Head of caudate nucleus (tissue), 42 donors: Measurements from ENCODE around the gene ASPSCR1.

ENCODE experiments used
- DNase-seq, 42 donors: peaks; one replicate each; pipeline versions ENCODE4 v3.0.0 to v3.0.0-alpha.2; 2020 to 2021; ENCODE audit warnings: mixed read lengths in 7 of 42
- intact Hi-C: fragments of 100-400 bp; cut with DNase I; formaldehyde crosslinking; loops from one replicate; pipeline ENCODE4 v1.15.0; 2022

ASPSCR1 gene

GRCh38 chr17:81977211-81977808, at the start of gene ASPSCR1:
Gene ASPSCR1, plus strand, starts transcription at chr17:81977629. Its CDS starts 18 bp downstream, at chr17:81977647.
- DNase-seq, result peak; percentile 65 to 96 (median 91)
- intact Hi-C loops, result loop anchor here (5.0 kb wide), 1 partner anchor 45 kb away; the partner anchor contains the start of genes CENPX and LRRC45

- peak; percentile 79 to 97 (median 92) for DNase-seq
- intact Hi-C loops, result no loop called here
Measured at GRCh38 chr17:81927653-81928543, 49.5 kb upstream of the ASPSCR1 start, which contains the start of gene MAFG. Gene MAFG, minus strand, starts transcription at chr17:81927735. Its CDS starts 4,550 bp downstream, at chr17:81923185.

- intact Hi-C loops, result no loop called here
- no peak for DNase-seq
Measured at GRCh38 chr17:81928544-81929252, 48.7 kb upstream of the ASPSCR1 start.

- no peak for DNase-seq
- intact Hi-C loops, result no loop called here
Measured at GRCh38 chr17:81929253-81930141, 47.9 kb upstream of the ASPSCR1 start.

- intact Hi-C loops, result no loop called here
- no peak for DNase-seq
Measured at GRCh38 chr17:81930142-81931125, 47.0 kb upstream of the ASPSCR1 start.

- DNase-seq, result no peak
- intact Hi-C loops, result no loop called here
Measured at GRCh38 chr17:81931189-81931556, 46.3 kb upstream of the ASPSCR1 start.

GRCh38 chr17:81931557-81932332, 45.7 kb upstream of the ASPSCR1 start:
- no peak for DNase-seq
- intact Hi-C loops, result no loop called here

- intact Hi-C loops, result no loop called here
Measured at GRCh38 chr17:81932333-81932983, 45.0 kb upstream of the ASPSCR1 start.

GRCh38 chr17:81933178-81933699, 44.2 kb upstream of the ASPSCR1 start:
- DNase-seq, result peak in 2 of 42 donors; percentile 42 to 45
- intact Hi-C loops, result no loop called here

More at GRCh38 chr17:81932333-81932983, 45.0 kb upstream of the ASPSCR1 start:
- no peak for DNase-seq

GRCh38 chr17:81934098-81934757, 43.2 kb upstream of the ASPSCR1 start:
- no peak for DNase-seq

GRCh38 chr17:81934850-81935708, 42.4 kb upstream of the ASPSCR1 start:
- DNase-seq, result peak in 24 of 42 donors; percentile 33 to 82 (median 58)
- intact Hi-C loops, result no loop called here

More at GRCh38 chr17:81934098-81934757, 43.2 kb upstream of the ASPSCR1 start:
- intact Hi-C loops, result no loop called here

- intact Hi-C loops, result no loop called here
- DNase-seq, result no peak
Measured at GRCh38 chr17:81935709-81936084, 41.7 kb upstream of the ASPSCR1 start.

- DNase-seq, result no peak
- intact Hi-C loops, result no loop called here
Measured at GRCh38 chr17:81939218-81939617, 38.2 kb upstream of the ASPSCR1 start.

- intact Hi-C loops, result no loop called here
- peak in 35 of 42 donors; percentile 24 to 83 (median 60) for DNase-seq
Measured at GRCh38 chr17:81939881-81940385, 37.5 kb upstream of the ASPSCR1 start.
